K562 (cell line): ENCODE results near the gene SERTAD3. TPM values are rescaled to one million over a fixed set of nuclear protein-coding genes. Genes with fewer than 3 reads are reported as not detected.

Source experiments
- CCNT2 ChIP-seq: IDR thresholded peaks from 2 replicates; pipeline ENCODE4 v1.6.1; 2011; ENCODE audit warnings: borderline replicate concordance, low read depth, mild to moderate bottlenecking, moderate library complexity, mixed read lengths, low read length; ENCODE audit not compliant: insufficient read length; ENCODE audit errors: extremely low read depth
- CHD2 ChIP-seq: IDR thresholded peaks from 2 replicates; pipeline ENCODE4 v1.6.1; 2011; ENCODE audit warnings: low read depth, low read length
- E2F3 ChIP-seq: fragments of 250-450 bp; sonication (Bioruptor Pico); IDR thresholded peaks from 2 replicates; pipeline ENCODE4 v1.4.0; 2020; ENCODE audit warnings: mild to moderate bottlenecking
- E2F6 ChIP-seq, 2 experiments: IDR thresholded peaks; 2 replicates each; pipeline ENCODE4 v1.6.1; 2011; ENCODE audit warnings: borderline replicate concordance in 1 of 2, control low read depth in 1 of 2, low read depth in 1 of 2, low read length in 1 of 2, mild to moderate bottlenecking in 1 of 2, mixed read lengths in 1 of 2, moderate library complexity in 1 of 2; ENCODE audit not compliant: insufficient read depth in 1 of 2, insufficient read length in 1 of 2, poor library complexity in 1 of 2, severe bottlenecking in 1 of 2; ENCODE audit errors: extremely low read depth in 1 of 2
- ELF1 ChIP-seq: fragments of 200-800 bp; sonication (Bioruptor generic); IDR thresholded peaks from 2 replicates; pipeline ENCODE4 v1.6.1; 2016; ENCODE audit warnings: missing genetic modification characterization, missing compliant biosample characterization
- ETV5 ChIP-seq: sonication (generic); formaldehyde crosslinking; IDR thresholded peaks from 2 replicates; pipeline ENCODE4 v1.4.0; 2020; ENCODE audit warnings: low read depth, mild to moderate bottlenecking, missing genetic modification reagents
- GTF2F1 ChIP-seq: IDR thresholded peaks from 2 replicates; pipeline ENCODE4 v1.6.1; 2011; ENCODE audit warnings: low read depth, low read length, improper control_type of control experiment
- NELFE ChIP-seq: IDR thresholded peaks from 2 replicates; pipeline ENCODE4 v1.6.1; 2011; ENCODE audit warnings: mild to moderate bottlenecking; ENCODE audit not compliant: insufficient read depth, insufficient read length
- PBX2 ChIP-seq, 2 experiments: IDR thresholded peaks in 1 of 2; conservative IDR thresholded peaks in 1 of 2; 2 replicates each; pipeline ENCODE4 v1.6.1; 2016; ENCODE audit warnings: low read depth in 2 of 2, mild to moderate bottlenecking in 1 of 2, missing compliant biosample characterization in 1 of 2, missing genetic modification characterization in 1 of 2, moderate library complexity in 1 of 2
- POLR2B ChIP-seq: fragments of 450-650 bp; IDR thresholded peaks from 2 replicates; pipeline ENCODE4 v1.6.1; 2018; ENCODE audit warnings: low read depth; ENCODE audit not compliant: partially characterized antibody
- SMARCA4 ChIP-seq: fragments of 450-650 bp; IDR thresholded peaks from 2 replicates; pipeline ENCODE4 v1.6.1; 2016
- SMARCC2 ChIP-seq: fragments of 450-650 bp; IDR thresholded peaks from 2 replicates; pipeline ENCODE4 v1.6.1; 2017; ENCODE audit warnings: antibody characterized with exemption, moderate library complexity, mild to moderate bottlenecking, low read depth
- SP1 ChIP-seq: sonication (generic); formaldehyde crosslinking; IDR thresholded peaks from 2 replicates; pipeline ENCODE4 v1.8.1; 2022; ENCODE audit warnings: mild to moderate bottlenecking, missing genetic modification reagents
- THRB ChIP-seq: fragments of 450-650 bp; formaldehyde crosslinking; conservative IDR thresholded peaks from 2 replicates; pipeline ENCODE4 v1.4.0; 2022; ENCODE audit warnings: mild to moderate bottlenecking, missing genetic modification characterization
- USF1 ChIP-seq: sonication (generic); formaldehyde crosslinking; IDR thresholded peaks from 2 replicates; pipeline ENCODE4 v1.9.0; 2022; ENCODE audit warnings: mild to moderate bottlenecking, missing genetic modification reagents
- XRCC5 ChIP-seq: fragments of 200-400 bp; formaldehyde crosslinking; IDR thresholded peaks from 2 replicates; pipeline ENCODE4 v1.6.1; 2017; ENCODE audit warnings: low read depth, mild to moderate bottlenecking, low read length
- ZBTB7A ChIP-seq: IDR thresholded peaks from 2 replicates; pipeline ENCODE4 v1.6.1; 2011; ENCODE audit warnings: low read depth, mild to moderate bottlenecking, low read length, moderate library complexity, borderline replicate concordance; ENCODE audit not compliant: control insufficient read depth
- ZC3H4 ChIP-seq: sonication (generic); formaldehyde crosslinking; IDR thresholded peaks from 2 replicates; pipeline ENCODE4 v1.9.0; 2021; ENCODE audit warnings: missing genetic modification reagents, borderline replicate concordance
- ZFX ChIP-seq: sonication (generic); formaldehyde crosslinking; IDR thresholded peaks from 2 replicates; pipeline ENCODE4 v1.8.0; 2022; ENCODE audit warnings: mild to moderate bottlenecking, missing genetic modification reagents, moderate library complexity
- polyA plus RNA-seq, 8 experiments: library from polyadenylated mRNA; depleted of rRNA in 4 of 8; stranded (reverse) in 5 of 8; unstranded in 3 of 8; fragments of >200 nt; fragmentation: Nextera tagmentation in 2 of 8; fragmentation: Illumina TruSeq in 1 of 8; extraction: Ambion mirVana in 2 of 8; extraction: Trizol in 1 of 8; gene quantifications; 2 replicates each; pipeline versions ENCODE4 v1.2.1 to v1.2.3, GENCODE V29; 2011 to 2014; ENCODE audit warnings: inconsistent platforms in 1 of 8, missing spikeins in 1 of 8
- total RNA-seq, 7 experiments: library from RNA; depleted of rRNA in 6 of 7; stranded (reverse); fragments of >200 nt in 6 of 7; fragmentation: Illumina TruSeq in 2 of 7; extraction: Trizol in 2 of 7; gene quantifications; 2 replicates each; pipeline versions ENCODE4 v1.2.1 to v1.2.3, GENCODE V29; 2011 to 2021; ENCODE audit warnings: low replicate concordance in 1 of 7

Gene SERTAD3
- total and polyA plus RNA-seq, 9 of the 15 experiments (the other 6 are each of a cell fraction or from before 2014, with no cell fraction given) = 5.4 to 28.9 (median 17.5) TPM

- TF ChIP-seq PBX2 (CRISPR knock-in tag; IDR thresholded peaks at IDR 0.05; ENCODE audit: low read depth) = no peak
- no peak for TF ChIP-seq PBX2 (tag; conservative IDR thresholded peaks at IDR 0.05; ENCODE audit: low read depth)
- TF ChIP-seq THRB (CRISPR knock-in tag) = peak; percentile 66; the same call in 1 of the 2 replicates
- peak; percentile 55; the same call in 1 of the 2 replicates for TF ChIP-seq ELF1
- peak; percentile 92 for TF ChIP-seq ETV5
- peak; percentile 73 for TF ChIP-seq CCNT2
- TF ChIP-seq ZFX (CRISPR knock-in tag) = peak; percentile 81
- TF ChIP-seq ZC3H4 = no peak
- 0 out of 2 replicates have a peak, but pooled peaks have one; percentile 32 for TF ChIP-seq USF1 (CRISPR knock-in tag)
- peak; percentile 97 for TF ChIP-seq SP1 (CRISPR knock-in tag)
- peak; percentile 63; the same call in 1 of the 2 replicates for TF ChIP-seq E2F3 (CRISPR knock-in tag)
- TF ChIP-seq SMARCA4 = peak; percentile 42; the same call in 1 of the 2 replicates
- TF ChIP-seq E2F6 (IDR thresholded peaks at IDR 0.05; ENCODE audit: borderline replicate concordance in 1 of 2, extremely low read depth in 1 of 2, insufficient read depth in 1 of 2, insufficient read length in 1 of 2, low read depth in 1 of 2, low read length in 1 of 2, poor library complexity in 1 of 2, severe bottlenecking in 1 of 2) = peak in 1 of 2 experiments; percentile 56
- no peak for TF ChIP-seq NELFE
- TF ChIP-seq GTF2F1 = 0 out of 2 replicates have a peak, but pooled peaks have one; percentile 59
- peak; percentile 98 for TF ChIP-seq ZBTB7A
- no peak for TF ChIP-seq XRCC5
- peak; percentile 96 for TF ChIP-seq POLR2B
- TF ChIP-seq CHD2 = peak; percentile 76; the same call in 1 of the 2 replicates
- TF ChIP-seq SMARCC2 = no peak; the same call in 1 of the 2 replicates
Measured at GRCh38 chr19:40425450-40426287, 18.5 kb downstream of the SERTAD3 start, which contains the start of gene SERTAD1 (continued).
